T follicular helper cell (primary cell): ENCODE results near the gene PPARD.
A peak's percentile ranks its signal among the peaks of the same experiment; 100 is the strongest.
"Not testable (repeated sequence)": the region's sequence is repeated elsewhere in the genome, so short reads cannot be mapped to it uniquely, and the experiment has no call there.

Experiments used
- DNase-seq: peaks from one replicate; pipeline ENCODE4 v3.0.0-alpha.2; 2020; ENCODE audit warnings: low read depth

PPARD gene

DNA sequence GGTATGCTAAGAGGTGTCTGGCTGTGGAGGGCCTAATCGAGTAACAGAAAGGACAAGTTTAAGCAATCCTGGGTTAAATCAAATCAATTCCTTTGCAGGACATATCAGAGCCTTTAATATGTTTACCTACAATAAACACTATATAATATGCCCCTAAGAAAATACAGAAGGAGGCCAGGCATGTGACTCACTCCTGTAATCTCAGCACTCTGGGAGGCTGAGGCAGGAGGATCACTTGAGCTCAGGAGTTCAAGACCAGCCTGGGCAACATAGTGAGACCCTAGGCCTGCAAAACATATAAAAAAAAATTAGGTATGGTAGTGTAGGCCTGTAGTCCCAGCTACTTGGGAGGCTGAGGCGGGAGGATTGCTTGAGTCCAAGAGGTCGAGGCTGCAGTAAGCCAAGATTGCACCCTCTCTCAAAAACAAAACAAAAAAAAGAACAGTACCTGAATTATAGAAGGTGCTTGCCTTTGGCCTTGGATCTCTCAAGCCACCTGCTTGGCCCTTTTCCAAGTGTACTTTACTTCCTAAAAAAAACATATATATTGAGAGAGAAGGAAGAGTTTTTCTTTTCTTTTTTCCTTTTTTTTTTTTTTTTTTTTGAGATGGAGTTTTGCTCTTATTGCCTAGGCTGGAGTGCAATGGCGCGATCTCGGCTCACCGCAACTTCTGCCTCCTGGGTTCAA is 96.2 kb downstream of the PPARD start:
- DNase-seq = not testable (repeated sequence)

GRCh38 chr6:35439308-35439707 is 97.0 kb downstream of the PPARD start:
- no peak for DNase-seq

DNA sequence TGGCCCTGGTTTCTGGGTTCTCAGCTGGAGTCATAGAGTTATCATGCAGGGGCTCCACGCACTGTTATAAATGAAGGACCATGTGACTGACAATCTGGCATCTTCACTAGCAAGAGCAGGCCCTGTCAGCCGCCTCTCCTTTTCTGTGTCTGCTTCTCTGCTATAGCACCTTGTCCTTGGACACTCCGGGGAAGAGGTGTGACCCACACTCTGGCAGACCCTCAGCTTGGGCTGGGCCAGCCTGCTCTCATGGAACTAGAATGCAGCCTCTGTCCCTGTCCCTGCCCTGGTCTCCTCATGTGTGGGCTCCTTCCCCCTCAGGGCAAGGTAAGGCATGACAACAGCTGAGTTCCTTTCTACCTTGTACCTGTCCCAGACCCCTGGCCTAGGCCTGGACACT is 98.8 kb downstream of the PPARD start:
- no peak for DNase-seq

GRCh38 chr6:35441642-35442041 is 99.3 kb downstream of the PPARD start:
- no peak for DNase-seq

GRCh38 chr6:35442693-35443092 is 100.3 kb downstream of the PPARD start:
- no peak for DNase-seq

- DNase-seq = no peak
These were observed 101.1 kb downstream of the PPARD start for GRCh38 chr6:35443341-35444030.

DNA sequence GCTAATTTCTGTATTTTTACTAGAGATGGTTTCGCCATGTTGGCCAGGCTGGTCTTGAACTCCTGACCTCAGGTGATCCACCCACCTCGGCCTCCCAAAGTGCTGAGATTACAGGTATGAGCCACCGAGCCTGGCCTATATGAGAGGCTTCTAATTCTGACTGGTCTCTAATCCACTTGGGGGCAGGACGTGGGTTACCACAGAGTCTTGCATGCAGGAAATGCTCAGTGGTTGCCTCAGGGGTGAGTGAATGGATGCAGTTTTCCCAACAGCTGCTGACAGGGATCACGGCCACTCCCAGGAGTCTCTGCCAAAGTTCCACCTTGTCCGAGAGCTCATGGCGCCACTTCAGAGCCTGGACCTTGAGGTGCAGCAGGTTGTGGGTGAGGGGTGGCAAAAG is 103.3 kb downstream of the PPARD start:
- DNase-seq = no peak

GRCh38 chr6:35448191-35448590 is 105.8 kb downstream of the PPARD start:
- no peak for DNase-seq

- no peak for DNase-seq
These were observed 107.0 kb downstream of the PPARD start for GRCh38 chr6:35449287-35449881.

- DNase-seq = no peak
These were observed 109.2 kb downstream of the PPARD start for GRCh38 chr6:35451354-35452182.

DNA sequence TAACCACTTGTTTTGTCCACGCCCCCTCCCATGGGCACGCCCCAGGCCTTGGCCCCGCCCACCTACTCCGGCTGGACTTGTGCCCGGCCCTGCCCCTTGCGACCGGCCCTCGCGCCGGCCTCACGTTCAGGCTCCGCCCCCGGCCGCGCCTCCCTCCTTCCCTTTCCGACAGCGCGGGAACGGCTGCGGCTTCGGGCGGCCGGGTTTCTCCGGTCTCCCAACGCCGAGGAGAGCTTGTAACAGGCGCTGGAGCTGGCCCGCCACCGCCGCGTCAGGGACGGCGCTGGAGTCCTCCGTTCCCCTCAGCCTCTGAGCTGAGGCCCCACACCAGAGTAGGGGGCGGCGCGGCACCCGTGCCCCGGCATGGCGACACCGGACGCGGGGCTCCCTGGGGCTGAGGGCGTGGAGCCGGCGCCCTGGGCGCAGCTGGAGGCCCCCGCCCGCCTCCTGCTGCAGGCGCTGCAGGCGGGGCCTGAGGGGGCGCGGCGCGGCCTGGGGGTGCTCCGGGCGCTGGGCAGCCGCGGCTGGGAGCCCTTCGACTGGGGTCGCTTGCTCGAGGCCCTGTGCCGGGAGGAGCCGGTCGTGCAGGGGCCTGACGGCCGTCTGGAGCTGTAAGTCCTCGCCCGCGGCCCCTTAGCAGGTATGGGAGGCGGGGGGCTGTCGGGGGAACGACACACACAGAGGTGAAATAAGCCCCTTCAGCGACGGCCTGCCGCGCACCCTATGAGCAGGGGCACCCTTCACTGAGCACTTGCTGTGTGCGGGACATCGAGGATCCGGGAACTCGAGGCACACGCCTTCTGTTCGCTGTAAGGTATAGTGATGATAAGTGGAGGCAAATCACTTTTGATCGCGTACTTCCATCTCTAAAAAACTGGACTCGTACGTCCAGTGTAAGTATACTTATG is 110.1 kb downstream of the PPARD start, which contains the start of gene FANCE:
TSS of gene FANCE (plus strand) at position 156 of the 908 bp plus-strand sequence. CDS start at position 364, 208 bp downstream.
- DNase-seq = peak; percentile 73

GRCh38 chr6:35453236-35453635 is 110.9 kb downstream of the PPARD start:
- DNase-seq = no peak

GRCh38 chr6:35454391-35455110 is 112.2 kb downstream of the PPARD start:
- no peak for DNase-seq

DNA sequence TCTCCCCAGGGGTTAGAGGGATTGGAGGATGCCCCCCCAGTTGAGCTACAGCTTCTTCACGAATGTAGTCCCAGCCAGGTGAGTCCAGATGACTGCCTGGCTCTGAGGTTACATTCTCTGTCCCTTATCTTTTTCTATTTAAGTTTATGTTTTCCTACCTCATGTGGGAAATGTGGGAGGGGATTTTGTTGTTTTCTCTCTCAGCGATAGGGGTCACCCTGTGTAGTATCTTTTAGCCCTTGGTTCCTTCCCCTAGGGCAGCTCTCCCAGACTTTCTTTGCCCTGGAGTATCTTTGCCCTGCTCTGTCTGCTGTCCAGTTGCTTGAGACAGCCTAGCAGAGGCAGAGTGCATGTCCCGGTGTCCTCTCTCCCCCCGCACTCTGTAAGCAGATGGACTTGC is 115.5 kb downstream of the PPARD start:
- no peak for DNase-seq

- no peak for DNase-seq
These were observed 118.9 kb downstream of the PPARD start for GRCh38 chr6:35461270-35461669.

- DNase-seq = no peak
These were observed 120.9 kb downstream of the PPARD start for GRCh38 chr6:35463292-35463691.

DNA sequence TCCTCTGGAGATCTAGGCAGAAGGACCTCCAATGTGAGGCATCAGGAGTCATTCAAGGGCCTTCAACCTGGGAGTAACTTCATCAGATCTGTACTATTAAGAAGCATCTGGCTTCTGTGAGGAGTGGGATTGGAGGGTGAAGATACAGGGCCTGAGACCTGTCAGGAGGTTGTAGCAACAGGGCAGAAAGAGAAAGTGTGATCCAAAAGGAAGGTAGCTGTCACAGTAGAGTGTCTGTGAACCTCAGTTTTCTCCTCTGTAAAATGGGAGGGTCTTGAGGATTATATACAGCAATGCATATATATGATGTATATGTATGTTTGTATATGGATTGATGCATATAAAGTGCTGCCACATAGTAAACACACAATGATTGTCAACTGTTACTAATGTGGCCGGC is 123.3 kb downstream of the PPARD start:
- no peak for DNase-seq

GRCh38 chr6:35468181-35468979 is 126.0 kb downstream of the PPARD start, which contains the start of gene RPL10A:
RPL10A (plus strand) TSS chr6:35468401; CDS start chr6:35468435, 34 bp downstream.
- DNase-seq = peak; percentile 95

- no peak for DNase-seq
These were observed 126.8 kb downstream of the PPARD start for GRCh38 chr6:35468980-35469750.
